WERI-Rb-1 (cell line): ENCODE results near the gene ANKMY2.
A peak's percentile ranks its signal among the peaks of the same experiment; 100 is the strongest.

ENCODE experiments used
- DNase-seq: peaks from one replicate; pipeline ENCODE4 v3.0.0-alpha.2; 2020
- H3K27ac ChIP-seq: fragments of 250-450 bp; sonication (Bioruptor Pico); 2 replicates; pipeline ENCODE4 v1.5.1; 2020; ENCODE audit warnings: mild to moderate bottlenecking, moderate library complexity
- H3K27me3 ChIP-seq: fragments of 250-450 bp; sonication (Bioruptor Pico); 2 replicates; pipeline ENCODE4 v1.5.1; 2021; ENCODE audit warnings: mild to moderate bottlenecking, low read depth, moderate library complexity; ENCODE audit not compliant: insufficient read depth, severe bottlenecking
- H3K36me3 ChIP-seq: fragments of 250-450 bp; sonication (Bioruptor Pico); 2 replicates; pipeline ENCODE4 v1.5.1; 2020; ENCODE audit warnings: mild to moderate bottlenecking, moderate library complexity
- H3K4me3 ChIP-seq: 2 replicates; pipeline ENCODE4 v1.5.1; 2011; ENCODE audit warnings: low read depth, mild to moderate bottlenecking, control low read depth, low read length
- H3K9me3 ChIP-seq: fragments of 250-450 bp; sonication (Bioruptor Pico); 2 replicates; pipeline ENCODE4 v1.5.1; 2021; ENCODE audit warnings: mild to moderate bottlenecking, moderate library complexity; ENCODE audit not compliant: severe bottlenecking
- CTCF ChIP-seq: IDR thresholded peaks from 2 replicates; pipeline ENCODE4 v1.5.1; 2011; ENCODE audit warnings: low read depth, mild to moderate bottlenecking, control low read depth, inconsistent platforms, low read length

Gene ANKMY2

GRCh38 chr7:16645593-16646471, at the start of gene ANKMY2, which contains the start of gene BZW2:
Gene ANKMY2 (minus strand): TSS chr7:16645754. CDS start chr7:16645573, 181 bp downstream.
Gene BZW2 (plus strand): TSS chr7:16646181. CDS start chr7:16665444, 19,263 bp downstream.
- H3K27ac ChIP-seq: peak within 1 kb of the TSS; percentile 99
- DNase-seq: peak; percentile 95

GRCh38 chr7:16694806-16695205, 49.3 kb upstream of the ANKMY2 start:
- no peaks in the 10 kb centered on the region for H3K9me3 ChIP-seq
- peaks cover 75% of the 10 kb centered on the region for H3K36me3 ChIP-seq
- TF ChIP-seq CTCF: no peak
- no peaks in the 10 kb centered on the region for H3K27me3 ChIP-seq
- no peak overlapping the region for H3K4me3 ChIP-seq
- H3K27ac ChIP-seq: no peak overlapping the region
- no peak for DNase-seq

More at GRCh38 chr7:16645593-16646471, at the start of gene ANKMY2, which contains the start of gene BZW2:
- Histone ChIP-seq H3K9me3 (no peaks in the 10 kb centered on the region), H3K36me3 (peaks cover 17% of the 10 kb centered on the region), H3K4me3 (peak within 1 kb of the TSS; percentile 82), H3K27me3 (no peaks in the 10 kb centered on the region)
- TF ChIP-seq CTCF: no peak

DNA sequence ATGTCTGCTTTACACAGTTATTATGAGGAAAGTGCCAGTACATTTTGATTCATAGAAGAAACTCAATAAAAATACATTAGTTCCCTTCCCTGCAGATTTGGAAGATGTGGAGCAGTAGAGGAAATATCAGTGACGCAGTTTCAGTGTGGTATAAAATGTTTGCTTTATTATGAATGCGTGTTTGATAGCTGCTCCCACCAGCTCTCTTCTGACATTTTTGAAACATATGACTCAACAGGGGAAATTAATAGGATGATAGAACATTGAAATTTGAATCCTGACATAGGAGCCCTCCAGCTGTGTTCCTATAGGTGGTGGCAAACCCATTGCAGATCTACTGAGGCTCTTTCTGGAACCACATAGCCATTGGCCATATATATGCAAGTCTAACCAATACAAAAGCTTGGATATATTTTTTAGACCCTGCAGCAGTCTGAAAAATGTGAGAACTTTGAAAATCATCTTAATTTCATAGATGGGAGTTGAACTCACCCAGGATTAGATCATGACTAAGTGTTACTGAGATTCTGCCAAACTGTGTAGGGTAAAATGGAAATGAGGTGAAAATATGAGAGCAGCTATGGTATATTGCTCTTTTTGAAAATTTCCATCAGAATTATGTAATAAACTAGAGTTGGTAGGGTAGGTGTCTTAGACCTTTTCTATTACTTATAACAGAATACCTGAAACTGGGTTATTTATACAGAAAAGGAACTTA, 48.2 kb upstream of the ANKMY2 start:
- Histone ChIP-seq H3K27me3 (no peaks in the 10 kb centered on the region), H3K27ac (no peak overlapping the region), H3K9me3 (no peaks in the 10 kb centered on the region), H3K4me3 (no peak overlapping the region), H3K36me3 (peaks cover 73% of the 10 kb centered on the region)
- no peak for TF ChIP-seq CTCF
- no peak for DNase-seq

DNA sequence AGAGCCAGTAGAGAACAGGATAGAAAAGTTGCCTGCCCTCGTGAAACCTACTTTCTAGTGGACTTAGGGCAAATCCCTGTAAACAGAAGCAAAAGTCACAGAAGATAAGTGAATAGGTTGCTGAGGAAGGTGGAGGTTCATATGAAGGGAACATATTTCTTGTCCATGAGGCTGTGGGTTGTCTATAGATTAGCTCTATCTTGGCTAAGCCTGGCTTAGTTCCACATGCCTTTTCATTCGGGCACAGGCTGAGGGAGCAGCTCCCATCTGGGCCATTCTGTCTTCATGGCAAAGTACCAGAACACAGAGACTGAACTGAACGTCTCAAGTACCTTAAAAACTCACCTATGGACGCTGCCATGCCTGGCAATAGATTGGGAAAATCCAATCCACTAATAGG, 45.7 kb upstream of the ANKMY2 start:
- no peak overlapping the region for H3K4me3 ChIP-seq
- TF ChIP-seq CTCF: no peak
- H3K9me3 ChIP-seq: no peaks in the 10 kb centered on the region
- DNase-seq: peak; percentile 33
- peaks cover 52% of the 10 kb centered on the region for H3K36me3 ChIP-seq
- H3K27ac ChIP-seq: no peak overlapping the region
- H3K27me3 ChIP-seq: no peaks in the 10 kb centered on the region

- H3K9me3 ChIP-seq: no peaks in the 10 kb centered on the region
- H3K36me3 ChIP-seq: peaks cover 39% of the 10 kb centered on the region
- DNase-seq: no peak
- no peaks in the 10 kb centered on the region for H3K27me3 ChIP-seq
- no peak overlapping the region for H3K4me3 ChIP-seq
- no peak for TF ChIP-seq CTCF
- H3K27ac ChIP-seq: no peak overlapping the region
Measured at GRCh38 chr7:16688249-16688648, 42.7 kb upstream of the ANKMY2 start.
